ENCODE results near the gene TBX10. TPM values are rescaled to one million over a fixed set of nuclear protein-coding genes. Genes with fewer than 3 reads are reported as not detected.
"Not testable (repeated sequence)": the region's sequence is repeated elsewhere in the genome, so short reads cannot be mapped to it uniquely, and the experiment has no call there.

The TBX10 gene
- total and polyA plus RNA-seq, 4 donors: not detected

GRCh38 chr11:67604815-67605214, 34.7 kb downstream of the TBX10 start:
- H3K4me3 ChIP-seq: no peak overlapping the region
- H3K27me3 ChIP-seq (ENCODE audit: control insufficient read depth in 3 of 3, insufficient read depth in 3 of 3, low read length in 2 of 3): no peaks in the 10 kb centered on the region
- no peaks in the 10 kb centered on the region for H3K9me3 ChIP-seq (ENCODE audit: control insufficient read depth in 4 of 4, insufficient read depth in 3 of 4, low read length in 3 of 4)
- no peak overlapping the region for H3K9ac ChIP-seq (ENCODE audit: insufficient read depth in 1 of 2, low read length in 2 of 2)
- DNase-seq (no peak), ATAC-seq (ENCODE audit: insufficient read depth, low FRiP score) (no peak)
- peaks cover 0 to 22% (median 5%) of the 10 kb centered on the region in 5 donors for H3K4me1 ChIP-seq (ENCODE audit: control insufficient read depth in 5 of 5, insufficient read depth in 5 of 5, low read length in 5 of 5)
- no peak for TF ChIP-seq CTCF (IDR thresholded peaks at IDR 0.05; ENCODE audit: control extremely low read depth, extremely low read depth)
- H3K36me3 ChIP-seq (ENCODE audit: control insufficient read depth in 4 of 4, insufficient read depth in 4 of 4, low read length in 4 of 4): peaks cover 0 to 9% (median 3%) of the 10 kb centered on the region in 4 donors
- WGBS, 2 donors: 90 to 94% methylated on average over 2 of the region's 2 CpGs
- peak overlapping the region in 1 of 2 donors; percentile 23 for H3K27ac ChIP-seq (ENCODE audit: low read depth in 1 of 2, low read length in 1 of 2)

- DNase-seq; H3K9ac ChIP-seq (ENCODE audit: insufficient read depth in 1 of 2, low read length in 2 of 2); H3K4me3 ChIP-seq; H3K36me3 ChIP-seq (ENCODE audit: control insufficient read depth in 4 of 4, insufficient read depth in 4 of 4, low read length in 4 of 4); H3K27me3 ChIP-seq (ENCODE audit: control insufficient read depth in 3 of 3, insufficient read depth in 3 of 3, low read length in 2 of 3); H3K27ac ChIP-seq (ENCODE audit: low read depth in 1 of 2, low read length in 1 of 2); H3K9me3 ChIP-seq (ENCODE audit: control insufficient read depth in 4 of 4, insufficient read depth in 3 of 4, low read length in 3 of 4); ATAC-seq (ENCODE audit: insufficient read depth, low FRiP score): not testable (repeated sequence)
- H3K4me1 ChIP-seq (ENCODE audit: control insufficient read depth in 5 of 5, insufficient read depth in 5 of 5, low read length in 5 of 5): peaks cover 0 to 22% (median 5%) of the 10 kb centered on the region in 5 donors
- 64 to 68% methylated on average over 2 of the region's 4 CpGs for WGBS, 2 donors
Observed at GRCh38 chr11:67604119-67604518, 35.4 kb downstream of the TBX10 start.

GRCh38 chr11:67601098-67601497, 38.5 kb downstream of the TBX10 start:
- no peaks in the 10 kb centered on the region for H3K36me3 ChIP-seq (ENCODE audit: control insufficient read depth in 4 of 4, insufficient read depth in 4 of 4, low read length in 4 of 4)
- no peak for ATAC-seq (ENCODE audit: insufficient read depth, low FRiP score)
- no peak for TF ChIP-seq CTCF (IDR thresholded peaks at IDR 0.05; ENCODE audit: control extremely low read depth, extremely low read depth)
- H3K4me1 ChIP-seq (ENCODE audit: control insufficient read depth in 5 of 5, insufficient read depth in 5 of 5, low read length in 5 of 5): peaks cover 0 to 10% (median under 1%) of the 10 kb centered on the region in 5 donors
- H3K9ac ChIP-seq (ENCODE audit: insufficient read depth in 1 of 2, low read length in 2 of 2): no peak overlapping the region
- DNase-seq: no peak
- no peak overlapping the region for H3K4me3 ChIP-seq
- H3K27me3 ChIP-seq (ENCODE audit: control insufficient read depth in 3 of 3, insufficient read depth in 3 of 3, low read length in 2 of 3): no peaks in the 10 kb centered on the region
- 95% methylated on average over 7 of the region's 7 CpGs for WGBS, 2 donors
- H3K27ac ChIP-seq (ENCODE audit: low read depth in 1 of 2, low read length in 1 of 2): no peak overlapping the region
- no peaks in the 10 kb centered on the region for H3K9me3 ChIP-seq (ENCODE audit: control insufficient read depth in 4 of 4, insufficient read depth in 3 of 4, low read length in 3 of 4)

- Histone ChIP-seq H3K4me3 (no peak overlapping the region), H3K9me3 (ENCODE audit: control insufficient read depth in 4 of 4, insufficient read depth in 3 of 4, low read length in 3 of 4) (no peaks in the 10 kb centered on the region), H3K27me3 (ENCODE audit: control insufficient read depth in 3 of 3, insufficient read depth in 3 of 3, low read length in 2 of 3) (no peaks in the 10 kb centered on the region), H3K27ac (ENCODE audit: low read depth in 1 of 2, low read length in 1 of 2) (no peak overlapping the region), H3K9ac (ENCODE audit: insufficient read depth in 1 of 2, low read length in 2 of 2) (no peak overlapping the region), H3K4me1 (ENCODE audit: control insufficient read depth in 5 of 5, insufficient read depth in 5 of 5, low read length in 5 of 5) (peaks cover 0 to 4% (median 0%) of the 10 kb centered on the region in 5 donors), H3K36me3 (ENCODE audit: control insufficient read depth in 4 of 4, insufficient read depth in 4 of 4, low read length in 4 of 4) (no peaks in the 10 kb centered on the region)
- ATAC-seq (ENCODE audit: insufficient read depth, low FRiP score) (no peak), DNase-seq (no peak)
- no peak for TF ChIP-seq CTCF (IDR thresholded peaks at IDR 0.05; ENCODE audit: control extremely low read depth, extremely low read depth)
- 20 to 50% methylated on average over 7 of the region's 7 CpGs for WGBS, 2 donors
Observed at GRCh38 chr11:67600324-67601029, 39.1 kb downstream of the TBX10 start.

All from lung (tissue), 12 donors.